ENCODE results near the gene BARHL2. TPM values are rescaled to one million over a fixed set of nuclear protein-coding genes. Genes with fewer than 3 reads are reported as not detected.

The BARHL2 gene
- total RNA-seq, 1 donor from 2014 or later, result not detected

GRCh38 chr1:90726425-90726985, 9.4 kb upstream of the BARHL2 start:
- DNase-seq (ENCODE audit: low read depth), result no peak
- Histone ChIP-seq H3K27me3 (ENCODE audit: control insufficient read depth, insufficient read depth, low read length) (peaks cover 88% of the 10 kb centered on the region), H3K36me3 (ENCODE audit: control insufficient read depth, insufficient read depth, low read length) (no peaks in the 10 kb centered on the region), H3K4me3 (ENCODE audit: low read depth, low read length) (no peak overlapping the region)
- TF ChIP-seq, protein P1, sequence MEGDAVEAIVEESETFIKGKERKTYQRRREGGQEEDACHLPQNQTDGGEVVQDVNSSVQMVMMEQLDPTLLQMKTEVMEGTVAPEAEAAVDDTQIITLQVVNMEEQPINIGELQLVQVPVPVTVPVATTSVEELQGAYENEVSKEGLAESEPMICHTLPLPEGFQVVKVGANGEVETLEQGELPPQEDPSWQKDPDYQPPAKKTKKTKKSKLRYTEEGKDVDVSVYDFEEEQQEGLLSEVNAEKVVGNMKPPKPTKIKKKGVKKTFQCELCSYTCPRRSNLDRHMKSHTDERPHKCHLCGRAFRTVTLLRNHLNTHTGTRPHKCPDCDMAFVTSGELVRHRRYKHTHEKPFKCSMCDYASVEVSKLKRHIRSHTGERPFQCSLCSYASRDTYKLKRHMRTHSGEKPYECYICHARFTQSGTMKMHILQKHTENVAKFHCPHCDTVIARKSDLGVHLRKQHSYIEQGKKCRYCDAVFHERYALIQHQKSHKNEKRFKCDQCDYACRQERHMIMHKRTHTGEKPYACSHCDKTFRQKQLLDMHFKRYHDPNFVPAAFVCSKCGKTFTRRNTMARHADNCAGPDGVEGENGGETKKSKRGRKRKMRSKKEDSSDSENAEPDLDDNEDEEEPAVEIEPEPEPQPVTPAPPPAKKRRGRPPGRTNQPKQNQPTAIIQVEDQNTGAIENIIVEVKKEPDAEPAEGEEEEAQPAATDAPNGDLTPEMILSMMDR (IDR thresholded peaks at IDR 0.05; ENCODE audit: insufficient read depth, low read length, poor library complexity, severe bottlenecking), result no peak

GRCh38 chr1:90725657-90726424, 8.7 kb upstream of the BARHL2 start:
- Histone ChIP-seq H3K4me3 (ENCODE audit: low read depth, low read length) (no peak overlapping the region), H3K36me3 (ENCODE audit: control insufficient read depth, insufficient read depth, low read length) (no peaks in the 10 kb centered on the region), H3K27me3 (ENCODE audit: control insufficient read depth, insufficient read depth, low read length) (peaks cover 86% of the 10 kb centered on the region)
- DNase-seq (ENCODE audit: low read depth), result no peak
- TF ChIP-seq, protein P1 (IDR thresholded peaks at IDR 0.05; ENCODE audit: insufficient read depth, low read length, poor library complexity, severe bottlenecking), result no peak

GRCh38 chr1:90724926-90725656, 8.0 kb upstream of the BARHL2 start:
- no peak for DNase-seq (ENCODE audit: low read depth)
- TF ChIP-seq, protein P1 (IDR thresholded peaks at IDR 0.05; ENCODE audit: insufficient read depth, low read length, poor library complexity, severe bottlenecking), result no peak
- no peaks in the 10 kb centered on the region for H3K36me3 ChIP-seq (ENCODE audit: control insufficient read depth, insufficient read depth, low read length)
- H3K4me3 ChIP-seq (ENCODE audit: low read depth, low read length), result no peak overlapping the region
- peaks cover 84% of the 10 kb centered on the region for H3K27me3 ChIP-seq (ENCODE audit: control insufficient read depth, insufficient read depth, low read length)

DNA sequence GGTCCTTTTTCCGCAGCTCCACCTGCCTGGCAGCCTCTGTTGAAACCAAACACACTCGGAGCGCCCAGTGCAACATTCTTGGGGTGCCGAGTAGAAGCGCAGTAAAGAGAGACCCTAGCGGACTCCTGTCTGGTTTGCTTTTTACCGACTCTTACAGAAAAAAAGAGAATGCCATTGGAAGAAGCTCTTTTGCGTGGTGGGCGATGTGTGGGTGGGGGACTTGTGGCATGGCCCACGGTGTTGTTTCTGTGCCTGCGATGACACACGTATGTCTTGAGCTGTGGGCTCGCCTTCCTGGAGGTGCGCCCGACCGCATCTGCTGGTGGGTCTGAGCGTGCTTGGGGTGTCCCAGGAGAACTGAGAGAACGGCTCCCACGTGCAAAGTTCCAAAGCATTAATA, 7.3 kb upstream of the BARHL2 start:
- TF ChIP-seq, protein P1 (IDR thresholded peaks at IDR 0.05; ENCODE audit: insufficient read depth, low read length, poor library complexity, severe bottlenecking), result no peak
- Histone ChIP-seq H3K36me3 (ENCODE audit: control insufficient read depth, insufficient read depth, low read length) (no peaks in the 10 kb centered on the region), H3K4me3 (ENCODE audit: low read depth, low read length) (no peak overlapping the region), H3K27me3 (ENCODE audit: control insufficient read depth, insufficient read depth, low read length) (peaks cover 84% of the 10 kb centered on the region)
- no peak for DNase-seq (ENCODE audit: low read depth)

DNA sequence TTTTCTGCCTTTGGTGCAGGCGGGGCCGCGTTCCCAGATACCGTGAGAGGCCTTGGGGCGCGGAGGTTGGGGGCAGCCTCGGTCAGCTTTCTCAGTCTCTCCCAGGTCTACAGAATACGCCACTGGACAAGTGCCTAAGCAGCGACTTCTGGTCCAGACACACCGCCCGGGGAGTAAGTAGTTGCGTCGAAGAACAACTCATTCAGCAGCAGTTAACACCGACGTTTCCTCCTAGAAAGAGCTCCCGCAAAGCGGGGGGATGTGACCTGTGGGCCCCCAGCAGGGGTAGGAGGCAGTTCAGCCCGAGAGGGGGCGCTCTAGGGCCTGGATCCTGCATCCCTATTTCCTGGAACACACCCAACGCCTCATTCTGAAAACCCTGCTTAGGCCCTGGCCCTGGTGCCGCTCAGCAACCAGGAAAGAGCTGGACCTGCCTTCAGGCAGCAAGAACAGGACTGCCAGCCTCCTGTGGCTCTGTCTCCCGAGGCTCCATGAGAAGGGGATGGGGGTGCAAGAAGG, 6.5 kb upstream of the BARHL2 start:
- Histone ChIP-seq H3K36me3 (ENCODE audit: control insufficient read depth, insufficient read depth, low read length) (no peaks in the 10 kb centered on the region), H3K4me3 (ENCODE audit: low read depth, low read length) (no peak overlapping the region), H3K27me3 (ENCODE audit: control insufficient read depth, insufficient read depth, low read length) (peaks cover 84% of the 10 kb centered on the region)
- TF ChIP-seq, protein P1 (IDR thresholded peaks at IDR 0.05; ENCODE audit: insufficient read depth, low read length, poor library complexity, severe bottlenecking), result no peak
- DNase-seq (ENCODE audit: low read depth), result no peak
